ENCODE measurements around the gene IDH1. TPM values are rescaled to one million over a fixed set of nuclear protein-coding genes. Genes with fewer than 3 reads are reported as not detected.

Gene IDH1
- total and polyA plus RNA-seq, 2 of the 13 experiments (the other 11 are each of a cell fraction or from before 2014, with no cell fraction given) = 312 to 1,077 TPM

- TF ChIP-seq SNAPC4 (CRISPR knock-in tag; IDR thresholded peaks at IDR 0.05) = peak; percentile 74
- peak in 1 of 2 experiments; percentile 23; a peak in 1 of 4 replicates for TF ChIP-seq POLR2A (IDR thresholded peaks at IDR 0.05; ENCODE audit: insufficient read depth in 1 of 2, low read depth in 2 of 2, low read length in 2 of 2)
- 0 out of 2 replicates have a peak, but pooled peaks have one; percentile 5 for TF ChIP-seq ZNF800 (CRISPR knock-in tag; IDR thresholded peaks at IDR 0.05)
- TF ChIP-seq ZBTB49 (CRISPR knock-in tag; IDR thresholded peaks at IDR 0.05; ENCODE audit: borderline replicate concordance) = 0 out of 2 replicates have a peak, but pooled peaks have one; percentile 19
- TF ChIP-seq ETV5 (CRISPR knock-in tag; IDR thresholded peaks at IDR 0.05; ENCODE audit: borderline replicate concordance) = peak; percentile 39; the same call in 1 of the 2 replicates
- no peak for TF ChIP-seq NFKBIZ (CRISPR knock-in tag; IDR thresholded peaks at IDR 0.05)
- TF ChIP-seq ESRRA (CRISPR knock-in tag; IDR thresholded peaks at IDR 0.05; ENCODE audit: low read depth) = 0 out of 2 replicates have a peak, but pooled peaks have one; percentile 6
- no peak for TF ChIP-seq STAT6 (CRISPR knock-in tag; IDR thresholded peaks at IDR 0.05; ENCODE audit: borderline replicate concordance)
- TF ChIP-seq PHF8 (CRISPR knock-in tag; IDR thresholded peaks at IDR 0.05) = peak; percentile 21; the same call in 1 of the 2 replicates
These were observed 10.5 kb upstream of the IDH1 start (continued) for GRCh38 chr2:208265371-208265800.
